ENCODE results near the gene LRRTM4. TPM values are rescaled to one million over a fixed set of nuclear protein-coding genes. Genes with fewer than 3 reads are reported as not detected.

Gene LRRTM4
- total RNA-seq, 1 donor from 2014 or later = not detected

GRCh38 chr2:76953733-76954347 is 568.3 kb downstream of the LRRTM4 start:
- peak; percentile 77 for TF ChIP-seq CTCF (IDR thresholded peaks at IDR 0.05; ENCODE audit: insufficient read depth, low read length, severe bottlenecking)
- no peaks in the 10 kb centered on the region for H3K27me3 ChIP-seq (ENCODE audit: control insufficient read depth, insufficient read depth, low read length)
- H3K36me3 ChIP-seq (ENCODE audit: control insufficient read depth, insufficient read depth, low read length) = no peaks in the 10 kb centered on the region
- FAIRE-seq (peak; percentile 7), DNase-seq (ENCODE audit: low read depth) (peak; percentile 58)
- H3K4me3 ChIP-seq (ENCODE audit: low read depth, low read length) = no peak overlapping the region

GRCh38 chr2:76946631-76947145 is 575.5 kb downstream of the LRRTM4 start:
- DNase-seq (ENCODE audit: low read depth) (no peak), FAIRE-seq (no peak)
- Histone ChIP-seq H3K36me3 (ENCODE audit: control insufficient read depth, insufficient read depth, low read length) (no peaks in the 10 kb centered on the region), H3K4me3 (ENCODE audit: low read depth, low read length) (no peak overlapping the region), H3K27me3 (ENCODE audit: control insufficient read depth, insufficient read depth, low read length) (no peaks in the 10 kb centered on the region)
- TF ChIP-seq CTCF (IDR thresholded peaks at IDR 0.05; ENCODE audit: insufficient read depth, low read length, severe bottlenecking) = no peak

- DNase-seq (ENCODE audit: low read depth) (no peak), FAIRE-seq (no peak)
- Histone ChIP-seq H3K4me3 (ENCODE audit: low read depth, low read length) (no peak overlapping the region), H3K36me3 (ENCODE audit: control insufficient read depth, insufficient read depth, low read length) (no peaks in the 10 kb centered on the region), H3K27me3 (ENCODE audit: control insufficient read depth, insufficient read depth, low read length) (no peaks in the 10 kb centered on the region)
- TF ChIP-seq CTCF (IDR thresholded peaks at IDR 0.05; ENCODE audit: insufficient read depth, low read length, severe bottlenecking) = no peak
These were observed 581.6 kb downstream of the LRRTM4 start for GRCh38 chr2:76940559-76940958.

- H3K27me3 ChIP-seq (ENCODE audit: control insufficient read depth, insufficient read depth, low read length) = no peaks in the 10 kb centered on the region
- no peak overlapping the region for H3K4me3 ChIP-seq (ENCODE audit: low read depth, low read length)
- no peak for TF ChIP-seq CTCF (IDR thresholded peaks at IDR 0.05; ENCODE audit: insufficient read depth, low read length, severe bottlenecking)
- no peak for DNase-seq (ENCODE audit: low read depth)
- H3K36me3 ChIP-seq (ENCODE audit: control insufficient read depth, insufficient read depth, low read length) = no peaks in the 10 kb centered on the region
- no peak for FAIRE-seq
These were observed 584.0 kb downstream of the LRRTM4 start for GRCh38 chr2:76938153-76938552.

- Histone ChIP-seq H3K36me3 (ENCODE audit: control insufficient read depth, insufficient read depth, low read length) (no peaks in the 10 kb centered on the region), H3K4me3 (ENCODE audit: low read depth, low read length) (no peak overlapping the region), H3K27me3 (ENCODE audit: control insufficient read depth, insufficient read depth, low read length) (no peaks in the 10 kb centered on the region)
- FAIRE-seq = no peak
- no peak for TF ChIP-seq CTCF (IDR thresholded peaks at IDR 0.05; ENCODE audit: insufficient read depth, low read length, severe bottlenecking)
- DNase-seq (ENCODE audit: low read depth) = no peak
These were observed 589.6 kb downstream of the LRRTM4 start for GRCh38 chr2:76932550-76932949.

Measured in bronchial epithelial cell (primary cell).